ENCODE measurements around the gene MRAS.

MRAS gene

DNA sequence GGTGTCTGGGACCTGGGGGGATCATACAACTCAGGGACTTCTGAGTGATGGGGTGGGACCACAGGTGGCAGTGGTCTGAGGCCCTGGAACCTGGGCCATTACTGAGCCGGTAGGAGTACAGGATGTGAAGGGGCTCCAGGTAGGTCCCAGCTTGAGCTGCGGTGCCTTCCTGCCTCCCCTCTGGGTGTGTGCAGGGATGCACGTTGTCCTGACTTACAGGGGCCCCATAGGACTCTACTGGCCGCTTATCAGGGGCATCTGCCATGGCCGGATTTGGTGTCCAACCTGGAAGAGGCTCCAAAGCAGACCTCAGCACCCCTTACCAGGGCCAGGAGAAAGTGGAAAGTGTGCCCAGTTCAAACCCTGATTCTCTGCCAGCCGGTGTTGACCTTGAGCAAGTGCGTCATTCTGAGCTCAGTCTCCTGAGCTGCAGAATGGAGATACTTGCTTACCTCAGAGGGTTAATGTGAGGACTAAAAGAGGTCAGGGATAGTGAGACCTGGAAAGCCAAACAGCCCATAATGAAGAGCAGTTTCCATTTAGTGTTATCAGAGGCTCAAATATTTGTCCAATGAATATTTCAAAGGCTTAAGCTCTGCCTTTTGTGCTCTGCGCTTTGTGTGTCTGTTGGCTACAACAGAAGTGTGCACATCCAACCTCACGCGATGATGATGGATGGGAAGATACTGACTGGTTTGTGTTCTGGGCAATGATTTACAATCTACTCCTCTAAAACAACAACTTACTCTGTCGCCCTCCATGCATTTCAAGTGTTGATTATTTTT, 50.6 kb downstream of the MRAS start (continued):
- no peak for TF ChIP-seq GFI1B (tag by site-specific recombination; IDR thresholded peaks at IDR 0.05)
- TF ChIP-seq ZNF521 (tag by site-specific recombination; IDR thresholded peaks at IDR 0.05) = no peak
- TF ChIP-seq ZNF677 (tag by site-specific recombination; IDR thresholded peaks at IDR 0.05) = no peak
- no peak for TF ChIP-seq ZNF292 (tag by site-specific recombination; IDR thresholded peaks at IDR 0.05; ENCODE audit: borderline replicate concordance, low read depth)
- no peak for TF ChIP-seq ZNF280C (tag by site-specific recombination; IDR thresholded peaks at IDR 0.05)
- TF ChIP-seq ZBTB7A (tag by site-specific recombination; IDR thresholded peaks at IDR 0.05; ENCODE audit: low read depth) = no peak
- no peak for TF ChIP-seq ZBTB17 (tag by site-specific recombination; IDR thresholded peaks at IDR 0.05)

DNA sequence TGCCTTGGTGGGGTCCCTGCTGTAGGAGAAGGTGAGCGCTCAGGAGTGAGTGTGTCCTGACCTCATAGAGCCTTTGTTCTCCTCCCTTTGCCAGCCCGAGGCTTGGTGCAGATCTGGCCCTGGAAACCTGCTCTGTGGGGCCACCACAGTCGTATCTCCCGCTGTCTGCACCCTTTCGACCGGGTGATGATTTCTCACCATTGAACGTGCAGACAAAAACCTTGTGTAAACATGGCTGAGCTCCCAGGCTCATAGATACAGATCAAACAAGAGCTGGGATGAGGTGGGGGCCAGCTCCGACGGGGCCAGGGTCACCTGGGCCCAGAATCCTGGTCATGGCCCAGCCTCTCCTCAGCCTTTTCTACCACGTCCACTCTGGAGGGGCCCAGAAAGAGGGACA, 51.4 kb downstream of the MRAS start:
- Histone ChIP-seq H3K27ac (ENCODE audit: extremely low read depth, low read depth, low read length) (no peak overlapping the region), H3K9me3 (ENCODE audit: control insufficient read depth, insufficient read depth, low read depth, low read length) (no peaks in the 10 kb centered on the region), H3K36me3 (ENCODE audit: control insufficient read depth in 2 of 2, insufficient read depth in 1 of 2, low read length in 2 of 2) (peaks cover 0 to 27% of the 10 kb centered on the region in 2 experiments; a peak in 1 of 3 replicates), H3K4me1 (ENCODE audit: control insufficient read depth, insufficient read depth, low read length) (no peaks in the 10 kb centered on the region), H3K4me3 (ENCODE audit: low read depth, low read length) (no peak overlapping the region)
- ChIA-PET CTCF (interaction anchor here (1.0 to 1.1 kb wide), 2 partner anchors 9 to 130 kb away, joined by 3 to 4 read pairs; no protein-coding TSS in a partner anchor), POLR2A (no interaction called here)
- TF ChIP-seq ZNF169 (tag by site-specific recombination; IDR thresholded peaks at IDR 0.05) (no peak), ZNF658 (tag by site-specific recombination; IDR thresholded peaks at IDR 0.05) (no peak), ZNF350 (tag by site-specific recombination; IDR thresholded peaks at IDR 0.05) (no peak), SP3 (tag by site-specific recombination; IDR thresholded peaks at IDR 0.05) (no peak), HOXA7 (CRISPR knock-in tag; IDR thresholded peaks at IDR 0.05; ENCODE audit: borderline replicate concordance) (no peak), ZNF423 (tag by site-specific recombination; IDR thresholded peaks at IDR 0.05) (no peak), ZEB2 (tag by site-specific recombination; IDR thresholded peaks at IDR 0.05) (no peak), ZNF48 (tag by site-specific recombination; IDR thresholded peaks at IDR 0.05) (no peak)
- TF ChIP-seq, protein P1, sequence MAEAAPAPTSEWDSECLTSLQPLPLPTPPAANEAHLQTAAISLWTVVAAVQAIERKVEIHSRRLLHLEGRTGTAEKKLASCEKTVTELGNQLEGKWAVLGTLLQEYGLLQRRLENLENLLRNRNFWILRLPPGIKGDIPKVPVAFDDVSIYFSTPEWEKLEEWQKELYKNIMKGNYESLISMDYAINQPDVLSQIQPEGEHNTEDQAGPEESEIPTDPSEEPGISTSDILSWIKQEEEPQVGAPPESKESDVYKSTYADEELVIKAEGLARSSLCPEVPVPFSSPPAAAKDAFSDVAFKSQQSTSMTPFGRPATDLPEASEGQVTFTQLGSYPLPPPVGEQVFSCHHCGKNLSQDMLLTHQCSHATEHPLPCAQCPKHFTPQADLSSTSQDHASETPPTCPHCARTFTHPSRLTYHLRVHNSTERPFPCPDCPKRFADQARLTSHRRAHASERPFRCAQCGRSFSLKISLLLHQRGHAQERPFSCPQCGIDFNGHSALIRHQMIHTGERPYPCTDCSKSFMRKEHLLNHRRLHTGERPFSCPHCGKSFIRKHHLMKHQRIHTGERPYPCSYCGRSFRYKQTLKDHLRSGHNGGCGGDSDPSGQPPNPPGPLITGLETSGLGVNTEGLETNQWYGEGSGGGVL (tag by site-specific recombination; IDR thresholded peaks at IDR 0.05) = no peak

DNA sequence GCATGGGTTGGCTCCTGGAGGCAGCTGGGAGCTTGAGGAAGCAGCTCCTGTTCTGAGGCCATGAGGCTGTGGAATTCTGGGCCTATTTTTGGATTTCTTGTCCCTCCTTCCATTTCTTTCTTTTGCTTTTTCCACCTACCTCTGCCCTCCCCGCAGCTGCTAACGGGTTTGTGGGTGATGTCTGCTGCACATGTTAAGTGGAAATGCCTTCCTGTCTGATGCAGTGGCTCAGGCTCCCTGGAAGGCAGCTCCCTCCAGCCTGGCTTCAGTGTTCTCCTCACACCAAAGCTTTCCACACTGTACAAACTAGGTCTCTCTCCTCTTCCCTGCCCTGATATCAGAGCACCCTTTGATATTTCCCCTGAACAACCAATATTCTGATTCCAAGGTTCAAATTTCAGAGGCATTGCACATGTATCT, 52.3 kb downstream of the MRAS start:
- H3K36me3 ChIP-seq (ENCODE audit: control insufficient read depth in 2 of 2, insufficient read depth in 1 of 2, low read length in 2 of 2) = peaks cover 0 to 28% of the 10 kb centered on the region in 2 experiments; a peak in 1 of 3 replicates
- H3K27ac ChIP-seq (ENCODE audit: extremely low read depth, low read depth, low read length) = no peak overlapping the region
- ChIA-PET CTCF (interaction anchor here (1.1 to 1.2 kb wide), 2 partner anchors 8 to 9 kb away, joined by 3 read pairs; no protein-coding TSS in a partner anchor), POLR2A (no interaction called here)
- no peak overlapping the region for H3K4me3 ChIP-seq (ENCODE audit: low read depth, low read length)
- H3K9me3 ChIP-seq (ENCODE audit: control insufficient read depth, insufficient read depth, low read depth, low read length) = no peaks in the 10 kb centered on the region
- H3K4me1 ChIP-seq (ENCODE audit: control insufficient read depth, insufficient read depth, low read length) = no peaks in the 10 kb centered on the region
- no peak for TF ChIP-seq ZSCAN18 (tag by site-specific recombination; IDR thresholded peaks at IDR 0.05)
- no peak for TF ChIP-seq ZNF311 (tag by site-specific recombination; IDR thresholded peaks at IDR 0.05; ENCODE audit: borderline replicate concordance)
- no peak for TF ChIP-seq ZBTB17 (tag by site-specific recombination; IDR thresholded peaks at IDR 0.05)

All from HEK293 (cell line).